ENCODE results near the gene SRSF7. TPM values are rescaled to one million over a fixed set of nuclear protein-coding genes. Genes with fewer than 3 reads are reported as not detected.
"Not testable (repeated sequence)": the region's sequence is repeated elsewhere in the genome, so short reads cannot be mapped to it uniquely, and the experiment has no call there.

SRSF7 gene
- total RNA-seq, 5 donors from 2014 or later (not counting 1 experiment from before 2014, with no cell fraction given), result 252 to 649 (median 265) TPM

DNA sequence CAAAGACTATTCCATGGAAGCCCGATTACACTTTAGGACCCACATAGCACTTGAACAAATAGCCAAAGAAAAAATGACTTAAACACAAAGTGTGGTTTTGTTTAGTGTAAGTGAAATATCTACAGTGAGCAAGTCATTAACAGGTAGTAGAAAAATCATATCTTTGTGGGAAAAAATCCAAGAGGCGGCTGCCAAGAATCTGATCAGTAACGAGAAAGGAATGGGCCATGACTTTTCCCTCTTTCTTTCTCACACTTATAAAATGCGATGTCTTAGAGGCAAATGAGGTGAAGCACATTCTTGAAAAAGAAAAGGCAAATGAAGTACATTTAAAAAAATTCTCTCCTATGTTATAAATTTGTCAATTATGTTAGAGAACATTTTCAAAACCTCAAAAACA is 14.0 kb upstream of the SRSF7 start:
- DNase-seq (no peak), ATAC-seq (replicated peaks in 1 of 4) (no peak)
- no peak overlapping the region for H3K4me3 Mint-ChIP-seq
- Histone ChIP-seq H3K36me3 (ENCODE audit: control insufficient read depth in 2 of 2, extremely low read depth in 1 of 2, insufficient read depth in 1 of 2, low read length in 1 of 2) (no peaks in the 10 kb centered on the region), H3K4me3 (ENCODE audit: control insufficient read depth in 1 of 2, extremely low read depth in 1 of 2, low read length in 1 of 2) (no peak overlapping the region), H3K4me1 (ENCODE audit: control insufficient read depth in 1 of 2, extremely low read depth in 1 of 2, insufficient read depth in 2 of 2, low read length in 2 of 2) (no peaks in the 10 kb centered on the region), H3K27me3 (replicated peaks in 1 of 2; ENCODE audit: control insufficient read depth in 2 of 2, extremely low read depth in 1 of 2, insufficient read depth in 2 of 2, low read length in 1 of 2) (no peaks in the 10 kb centered on the region), H3K9me3 (no peaks in the 10 kb centered on the region), H3K27ac (ENCODE audit: low read length) (no peak overlapping the region)
- WGBS (ENCODE audit: insufficient coverage), result no CpG with 5 or more reads among the region's 4 CpGs
- ChIA-PET CTCF (no interaction called here), POLR2A (interaction anchor here in 1 of 2 donors (1.6 kb wide), 1 partner anchor 14 kb away, joined by 7 read pairs; the partner anchor contains the start of gene SRSF7)
- no peaks in the 10 kb centered on the region for H3K4me1 Mint-ChIP-seq
- H3K27me3 Mint-ChIP-seq, result no peaks in the 10 kb centered on the region
- H3K36me3 Mint-ChIP-seq, result no peaks in the 10 kb centered on the region
- H3K9me3 Mint-ChIP-seq, result no peaks in the 10 kb centered on the region
- H3K27ac Mint-ChIP-seq, result no peak overlapping the region

DNA sequence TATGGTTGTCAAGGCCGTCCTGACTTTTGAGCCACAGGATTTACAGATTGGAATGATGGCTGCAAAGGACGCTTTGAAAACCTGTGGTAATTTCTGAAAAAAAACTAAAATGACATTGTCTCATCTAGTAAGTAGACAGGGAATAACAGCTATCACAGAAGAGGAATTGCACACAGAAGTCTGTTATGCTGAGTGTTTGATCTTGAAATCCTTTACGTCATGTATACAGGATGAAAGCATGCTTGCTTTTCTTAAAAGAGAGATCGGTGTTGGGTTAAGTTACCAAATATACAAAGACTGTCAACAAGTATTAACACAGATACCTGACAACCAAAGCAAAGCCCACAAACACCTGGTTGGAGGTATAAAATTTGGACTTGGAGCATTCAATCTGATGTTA is 12.6 kb upstream of the SRSF7 start:
- H3K4me3 ChIP-seq (ENCODE audit: control insufficient read depth in 1 of 2, extremely low read depth in 1 of 2, low read length in 1 of 2), result no peak overlapping the region
- WGBS (ENCODE audit: insufficient coverage), result no CpG with 5 or more reads among the region's 4 CpGs
- H3K27ac ChIP-seq (ENCODE audit: low read length), result no peak overlapping the region
- ATAC-seq (replicated peaks in 1 of 4) (peak in 1 of 4 experiments; percentile 59), DNase-seq (no peak)
- H3K4me1 Mint-ChIP-seq, result no peaks in the 10 kb centered on the region
- POLR2A ChIA-PET, result interaction anchor here (1.6 to 2.0 kb wide), 2 partner anchors 12 to 13 kb away, joined by 7 to 18 read pairs; partner anchors contain the start of gene SRSF7 (in 2 of the 2)
- H3K27me3 Mint-ChIP-seq, result no peaks in the 10 kb centered on the region
- H3K9me3 Mint-ChIP-seq, result no peaks in the 10 kb centered on the region
- H3K4me1 ChIP-seq (ENCODE audit: control insufficient read depth in 1 of 2, extremely low read depth in 1 of 2, insufficient read depth in 2 of 2, low read length in 2 of 2), result no peaks in the 10 kb centered on the region
- H3K4me3 Mint-ChIP-seq, result no peak overlapping the region
- H3K27me3 ChIP-seq (replicated peaks in 1 of 2; ENCODE audit: control insufficient read depth in 2 of 2, extremely low read depth in 1 of 2, insufficient read depth in 2 of 2, low read length in 1 of 2), result no peaks in the 10 kb centered on the region
- CTCF ChIA-PET, result no interaction called here
- H3K27ac Mint-ChIP-seq, result no peak overlapping the region
- no peaks in the 10 kb centered on the region for H3K9me3 ChIP-seq
- no peaks in the 10 kb centered on the region for H3K36me3 ChIP-seq (ENCODE audit: control insufficient read depth in 2 of 2, extremely low read depth in 1 of 2, insufficient read depth in 1 of 2, low read length in 1 of 2)
- H3K36me3 Mint-ChIP-seq, result no peaks in the 10 kb centered on the region

DNA sequence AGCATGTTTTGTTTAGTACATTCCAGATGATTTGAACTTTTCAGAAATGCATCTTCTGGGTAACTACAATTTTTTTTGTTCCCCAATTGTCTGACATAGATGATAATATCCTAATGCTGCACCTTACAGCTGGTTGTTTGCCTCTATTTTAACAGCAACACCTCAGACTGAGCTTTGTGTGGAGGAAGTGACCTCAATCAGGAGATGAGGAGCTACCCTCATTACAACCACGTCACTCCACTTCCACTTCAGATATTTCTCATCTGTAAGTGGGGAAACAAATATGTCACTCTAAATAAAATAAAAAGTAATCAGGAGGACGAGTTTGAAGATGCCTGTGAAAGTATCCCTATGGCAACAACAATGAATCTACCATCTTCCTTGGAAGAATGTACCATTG is 12.1 kb upstream of the SRSF7 start:
- Mint-ChIP-seq H3K27ac (no peak overlapping the region), H3K4me1 (no peaks in the 10 kb centered on the region), H3K27me3 (no peaks in the 10 kb centered on the region), H3K36me3 (no peaks in the 10 kb centered on the region), H3K9me3 (no peaks in the 10 kb centered on the region), H3K4me3 (no peak overlapping the region)
- WGBS (ENCODE audit: insufficient coverage), result no CpG with 5 or more reads among the region's 2 CpGs
- ChIA-PET POLR2A (interaction anchor here (1.0 to 2.0 kb wide), 2 partner anchors 12 kb away, joined by 4 to 18 read pairs; partner anchors contain the start of gene SRSF7 (in 2 of the 2)), CTCF (no interaction called here)
- Histone ChIP-seq H3K9me3 (no peaks in the 10 kb centered on the region), H3K4me1 (ENCODE audit: control insufficient read depth in 1 of 2, extremely low read depth in 1 of 2, insufficient read depth in 2 of 2, low read length in 2 of 2) (no peaks in the 10 kb centered on the region), H3K27ac (ENCODE audit: low read length) (no peak overlapping the region), H3K4me3 (ENCODE audit: control insufficient read depth in 1 of 2, extremely low read depth in 1 of 2, low read length in 1 of 2) (no peak overlapping the region), H3K27me3 (replicated peaks in 1 of 2; ENCODE audit: control insufficient read depth in 2 of 2, extremely low read depth in 1 of 2, insufficient read depth in 2 of 2, low read length in 1 of 2) (no peaks in the 10 kb centered on the region), H3K36me3 (ENCODE audit: control insufficient read depth in 2 of 2, extremely low read depth in 1 of 2, insufficient read depth in 1 of 2, low read length in 1 of 2) (no peaks in the 10 kb centered on the region)
- no peak for DNase-seq
- ATAC-seq (replicated peaks in 1 of 4), result peak in 1 of 4 experiments; percentile 69

DNA sequence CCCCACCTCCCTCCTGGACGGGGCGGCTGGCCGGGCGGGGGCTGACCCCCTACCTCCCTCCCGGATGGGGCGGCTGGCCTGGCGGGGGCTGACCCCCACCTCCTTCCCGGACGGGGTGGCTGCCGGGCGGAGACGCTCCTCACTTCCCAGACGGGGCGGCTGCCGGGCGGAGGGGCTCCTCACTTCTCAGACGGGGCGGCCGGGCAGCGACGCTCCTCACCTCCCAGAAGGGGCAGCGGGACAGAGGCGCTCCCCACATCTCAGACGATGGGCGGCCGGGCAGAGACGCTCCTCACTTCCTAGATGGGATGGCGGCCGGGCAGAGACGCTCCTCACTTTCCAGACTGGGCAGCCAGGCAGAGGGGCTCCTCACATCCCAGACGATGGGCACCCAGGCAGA is 4.7 kb upstream of the SRSF7 start:
- H3K27me3 ChIP-seq (replicated peaks in 1 of 2; ENCODE audit: control insufficient read depth in 2 of 2, extremely low read depth in 1 of 2, insufficient read depth in 2 of 2, low read length in 1 of 2); H3K27ac Mint-ChIP-seq; H3K36me3 Mint-ChIP-seq; H3K36me3 ChIP-seq (ENCODE audit: control insufficient read depth in 2 of 2, extremely low read depth in 1 of 2, insufficient read depth in 1 of 2, low read length in 1 of 2); H3K27ac ChIP-seq (ENCODE audit: low read length); H3K9me3 Mint-ChIP-seq; DNase-seq; ATAC-seq (replicated peaks in 1 of 4); H3K27me3 Mint-ChIP-seq; H3K9me3 ChIP-seq; H3K4me3 ChIP-seq (ENCODE audit: control insufficient read depth in 1 of 2, extremely low read depth in 1 of 2, low read length in 1 of 2); POLR2A ChIA-PET; H3K4me3 Mint-ChIP-seq; CTCF ChIA-PET: not testable (repeated sequence)
- peaks cover 4 to 18% of the 10 kb centered on the region in 2 experiments for H3K4me1 ChIP-seq (ENCODE audit: control insufficient read depth in 1 of 2, extremely low read depth in 1 of 2, insufficient read depth in 2 of 2, low read length in 2 of 2)
- H3K4me1 Mint-ChIP-seq, result peaks cover 14 to 21% (median 21%) of the 10 kb centered on the region in 3 donors
- WGBS (ENCODE audit: insufficient coverage), result 100% methylated on average over 1 of the region's 31 CpGs

DNA sequence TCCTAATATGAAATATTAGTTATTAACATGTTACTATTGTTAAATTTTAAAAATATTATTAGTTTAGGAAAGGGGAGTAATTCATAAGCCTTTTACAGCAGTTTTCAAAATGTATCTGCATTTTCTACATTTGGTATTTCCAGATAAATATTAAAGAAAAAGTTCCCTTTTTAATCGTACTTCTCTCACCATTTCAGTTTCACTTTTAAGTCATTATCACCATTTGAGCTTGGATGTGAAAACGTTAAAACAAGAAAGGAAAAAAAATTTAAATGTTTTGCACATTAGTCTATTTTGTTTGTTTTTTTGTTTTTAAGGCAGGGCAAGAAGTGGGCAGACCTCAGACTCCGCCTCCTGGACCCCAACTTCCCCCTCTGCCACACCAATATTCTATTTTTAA is 3.3 kb upstream of the SRSF7 start:
- peak overlapping the region; percentile 63 to 78 (median 71) for H3K4me3 Mint-ChIP-seq
- Histone ChIP-seq H3K36me3 (ENCODE audit: control insufficient read depth in 2 of 2, extremely low read depth in 1 of 2, insufficient read depth in 1 of 2, low read length in 1 of 2) (peaks cover 0 to 6% of the 10 kb centered on the region in 2 donors), H3K27ac (ENCODE audit: low read length) (peak overlapping the region; percentile 64), H3K27me3 (replicated peaks in 1 of 2; ENCODE audit: control insufficient read depth in 2 of 2, extremely low read depth in 1 of 2, insufficient read depth in 2 of 2, low read length in 1 of 2) (no peaks in the 10 kb centered on the region), H3K9me3 (no peaks in the 10 kb centered on the region), H3K4me1 (ENCODE audit: control insufficient read depth in 1 of 2, extremely low read depth in 1 of 2, insufficient read depth in 2 of 2, low read length in 2 of 2) (peaks cover 10 to 21% of the 10 kb centered on the region in 2 experiments), H3K4me3 (ENCODE audit: control insufficient read depth in 1 of 2, extremely low read depth in 1 of 2, low read length in 1 of 2) (peak overlapping the region; percentile 8 to 44)
- POLR2A ChIA-PET, result interaction anchor here in 1 of 2 donors (0.6 kb wide), 1 partner anchor 11 kb away, joined by 5 read pairs; no protein-coding TSS in a partner anchor
- H3K4me1 Mint-ChIP-seq, result peaks cover 19 to 31% (median 28%) of the 10 kb centered on the region in 3 donors
- ATAC-seq (replicated peaks in 1 of 4) (no peak), DNase-seq (no peak)
- H3K27ac Mint-ChIP-seq, result peak overlapping the region; percentile 55 to 77
- CTCF ChIA-PET, result interaction anchor here in 1 of 2 donors (0.6 to 1.0 kb wide), 3 partner anchors 23 to 215 kb away, joined by 3 to 4 read pairs (median 3); partner anchors contain the start of gene GEMIN6
- peaks cover 13% of the 10 kb centered on the region for H3K36me3 Mint-ChIP-seq
- no peaks in the 10 kb centered on the region for H3K9me3 Mint-ChIP-seq
- H3K27me3 Mint-ChIP-seq, result peaks cover 0 to 3% of the 10 kb centered on the region in 2 donors
- WGBS (ENCODE audit: insufficient coverage), result no CpG with 5 or more reads among the region's 3 CpGs

DNA sequence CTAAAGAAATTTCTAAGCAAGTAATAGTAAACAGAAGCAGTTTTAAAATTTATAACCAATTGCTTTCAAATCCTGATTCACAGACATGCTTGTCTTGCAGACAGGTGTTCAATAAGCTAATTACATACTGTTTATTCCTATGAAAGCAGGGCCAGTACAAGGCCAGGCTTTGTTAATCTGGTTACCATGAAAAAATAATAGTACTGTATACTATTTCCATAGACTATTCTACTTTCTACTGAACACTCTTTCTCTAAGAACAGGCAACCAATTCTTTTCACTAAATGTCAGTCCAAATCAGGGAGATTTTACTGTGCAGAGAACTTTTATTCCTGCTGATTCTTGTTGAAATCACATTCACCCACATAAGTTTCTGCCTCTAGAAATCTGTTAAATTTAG is 2.9 kb upstream of the SRSF7 start:
- Mint-ChIP-seq H3K9me3 (no peaks in the 10 kb centered on the region), H3K27ac (peak overlapping the region; percentile 83 to 85), H3K36me3 (peaks cover 16% of the 10 kb centered on the region), H3K27me3 (peaks cover 0 to 3% of the 10 kb centered on the region in 2 donors), H3K4me1 (peaks cover 22 to 36% (median 32%) of the 10 kb centered on the region in 3 donors), H3K4me3 (peak overlapping the region; percentile 63 to 73 (median 65))
- DNase-seq (no peak), ATAC-seq (replicated peaks in 1 of 4) (no peak)
- ChIA-PET CTCF (interaction anchor here in 1 of 2 donors (1.0 kb wide), 2 partner anchors 24 to 32 kb away, joined by 3 read pairs; partner anchors contain the start of gene GEMIN6), POLR2A (interaction anchor here in 1 of 2 donors (0.7 kb wide), 1 partner anchor 1187 kb away, joined by 5 read pairs; no protein-coding TSS in a partner anchor)
- peak overlapping the region in 1 of 2 donors; percentile 44 for H3K4me3 ChIP-seq (ENCODE audit: control insufficient read depth in 1 of 2, extremely low read depth in 1 of 2, low read length in 1 of 2)
- H3K36me3 ChIP-seq (ENCODE audit: control insufficient read depth in 2 of 2, extremely low read depth in 1 of 2, insufficient read depth in 1 of 2, low read length in 1 of 2), result peaks cover under 1 to 10% of the 10 kb centered on the region in 2 donors
- H3K4me1 ChIP-seq (ENCODE audit: control insufficient read depth in 1 of 2, extremely low read depth in 1 of 2, insufficient read depth in 2 of 2, low read length in 2 of 2), result peaks cover 15 to 25% of the 10 kb centered on the region in 2 experiments
- H3K27ac ChIP-seq (ENCODE audit: low read length), result peak overlapping the region; percentile 64
- H3K27me3 ChIP-seq (replicated peaks in 1 of 2; ENCODE audit: control insufficient read depth in 2 of 2, extremely low read depth in 1 of 2, insufficient read depth in 2 of 2, low read length in 1 of 2), result no peaks in the 10 kb centered on the region
- H3K9me3 ChIP-seq, result no peaks in the 10 kb centered on the region

Data from T-cell (primary cell).